Activated CD8-positive, alpha-beta memory T cell treated with anti-CD3 and anti-CD28 coated beads, Interleukin-2, amount 50 U/mL, for 48 hours (primary cell): ENCODE results near the gene EPN1.
"Not testable (repeated sequence)": the region's sequence is repeated elsewhere in the genome, so short reads cannot be mapped to it uniquely, and the experiment has no call there.

Source experiments
- DNase-seq: peaks from one replicate; pipeline ENCODE4 v3.0.0-alpha.2; 2020

EPN1 gene

DNA sequence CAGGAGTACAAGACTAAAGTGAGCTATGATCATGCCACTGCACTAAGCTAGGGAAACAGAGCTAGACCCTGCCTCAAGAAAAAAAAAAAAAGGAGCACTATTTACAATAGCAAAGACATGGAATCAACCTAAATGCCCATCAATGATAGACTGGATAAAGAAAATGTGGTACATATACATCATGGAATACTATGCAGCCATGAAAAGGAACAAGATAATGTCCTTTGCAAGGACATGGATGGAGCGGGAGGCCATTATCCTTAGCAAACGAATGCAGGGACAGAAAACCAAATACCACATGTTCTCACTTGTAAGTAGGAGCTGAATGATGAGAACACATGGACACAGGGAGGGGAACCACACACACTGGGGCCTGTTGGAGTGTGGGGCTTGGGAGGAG, 55.4 kb downstream of the EPN1 start:
- not testable (repeated sequence) for DNase-seq

GRCh38 chr19:55738302-55738701, 63.3 kb downstream of the EPN1 start, which contains the start of gene NLRP9:
TSS of gene NLRP9 (minus strand) at chr19:55738402. CDS start at chr19:55738374, 28 bp downstream.
- no peak for DNase-seq

DNA sequence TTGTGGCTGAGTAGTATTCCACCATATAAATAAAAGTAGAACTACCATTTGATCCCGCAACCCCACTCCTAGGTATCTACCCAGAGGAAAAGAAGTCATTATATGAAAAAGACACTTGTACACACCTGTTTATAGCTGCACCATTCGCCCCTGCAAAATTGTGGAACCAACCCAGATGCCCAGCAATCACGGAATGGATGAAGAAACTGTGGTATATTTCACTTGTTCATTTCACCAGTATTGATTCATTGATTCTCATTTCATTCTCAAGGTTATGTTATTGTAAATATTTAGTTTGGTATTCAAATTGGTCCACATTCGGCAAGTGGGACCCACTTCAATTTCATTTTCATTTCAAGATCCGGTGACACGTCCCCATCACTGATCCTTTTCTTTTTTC, 75.7 kb downstream of the EPN1 start:
- DNase-seq: no peak

- no peak for DNase-seq
These were observed 78.4 kb downstream of the EPN1 start for GRCh38 chr19:55753401-55753800.

GRCh38 chr19:55756808-55757207, 81.8 kb downstream of the EPN1 start:
- DNase-seq: not testable (repeated sequence)

GRCh38 chr19:55758797-55759196, 83.8 kb downstream of the EPN1 start, which contains the start of gene RFPL4A:
TSS of gene RFPL4A (plus strand) at chr19:55759097. CDS start at chr19:55761801, 2,704 bp downstream.
- DNase-seq: not testable (repeated sequence)
